ENCODE measurements around the gene FAM216B.
"Not testable (repeated sequence)": the region's sequence is repeated elsewhere in the genome, so short reads cannot be mapped to it uniquely, and the experiment has no call there.

The FAM216B gene

GRCh38 chr13:42781352-42781751 is at the start of gene FAM216B:
Gene FAM216B, plus strand, starts transcription at chr13:42781584. Its CDS starts 2,484 bp downstream, at chr13:42784068.
- DNase-seq: no peak

- no peak for DNase-seq
Measured at GRCh38 chr13:42732073-42732472, 49.3 kb upstream of the FAM216B start.

- no peak for DNase-seq
Measured at GRCh38 chr13:42733046-42733445, 48.3 kb upstream of the FAM216B start.

- DNase-seq: no peak
Measured at GRCh38 chr13:42735010-42735409, 46.4 kb upstream of the FAM216B start.

- DNase-seq: no peak
Measured at GRCh38 chr13:42740753-42741152, 40.6 kb upstream of the FAM216B start.

- no peak for DNase-seq
Measured at GRCh38 chr13:42741914-42742313, 39.5 kb upstream of the FAM216B start.

- no peak for DNase-seq
Measured at GRCh38 chr13:42745655-42746054, 35.7 kb upstream of the FAM216B start.

GRCh38 chr13:42746866-42747265 is 34.5 kb upstream of the FAM216B start:
- no peak for DNase-seq

- no peak for DNase-seq
Measured at GRCh38 chr13:42747399-42747873, 33.9 kb upstream of the FAM216B start.

- no peak for DNase-seq
Measured at GRCh38 chr13:42750794-42751193, 30.6 kb upstream of the FAM216B start.

DNA sequence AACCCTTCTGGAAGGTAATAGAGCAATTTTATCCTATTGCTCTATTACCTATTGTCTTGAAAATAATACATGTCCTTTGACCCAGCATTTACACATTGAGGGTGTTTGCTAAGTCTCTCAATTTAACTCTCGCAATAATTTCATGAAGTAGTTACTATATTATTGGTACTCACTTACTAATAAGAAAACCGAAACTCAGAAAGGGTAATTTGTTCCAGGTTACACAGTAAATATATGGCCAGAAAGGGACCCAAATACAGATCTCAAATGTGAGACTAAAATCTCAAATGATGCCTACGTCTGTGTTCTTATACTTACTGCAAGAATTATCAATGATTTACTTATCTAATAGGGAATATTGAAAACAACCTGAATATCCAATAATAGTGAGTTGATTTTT is 29.7 kb upstream of the FAM216B start:
- DNase-seq: no peak

DNA sequence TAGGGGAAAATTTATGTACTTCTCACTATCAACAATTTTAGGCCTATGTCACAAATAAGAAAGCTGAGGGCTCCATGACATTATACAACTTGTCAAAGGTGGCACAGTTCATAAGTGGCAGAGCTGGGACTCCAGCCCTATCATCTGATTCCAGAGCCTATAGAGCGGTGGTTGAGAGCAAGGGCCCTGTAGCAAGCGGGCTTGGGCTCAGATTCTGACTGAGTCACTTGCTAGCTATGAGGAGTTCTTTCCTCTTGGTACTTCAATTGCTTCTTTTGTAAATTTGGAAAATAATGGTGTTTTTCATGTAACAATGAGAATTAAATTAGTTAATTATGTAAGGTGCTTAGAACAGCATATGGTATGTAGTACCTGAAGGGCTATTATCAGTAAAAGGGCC is 28.7 kb upstream of the FAM216B start:
- DNase-seq: no peak

GRCh38 chr13:42753697-42754096 is 27.7 kb upstream of the FAM216B start:
- no peak for DNase-seq

DNA sequence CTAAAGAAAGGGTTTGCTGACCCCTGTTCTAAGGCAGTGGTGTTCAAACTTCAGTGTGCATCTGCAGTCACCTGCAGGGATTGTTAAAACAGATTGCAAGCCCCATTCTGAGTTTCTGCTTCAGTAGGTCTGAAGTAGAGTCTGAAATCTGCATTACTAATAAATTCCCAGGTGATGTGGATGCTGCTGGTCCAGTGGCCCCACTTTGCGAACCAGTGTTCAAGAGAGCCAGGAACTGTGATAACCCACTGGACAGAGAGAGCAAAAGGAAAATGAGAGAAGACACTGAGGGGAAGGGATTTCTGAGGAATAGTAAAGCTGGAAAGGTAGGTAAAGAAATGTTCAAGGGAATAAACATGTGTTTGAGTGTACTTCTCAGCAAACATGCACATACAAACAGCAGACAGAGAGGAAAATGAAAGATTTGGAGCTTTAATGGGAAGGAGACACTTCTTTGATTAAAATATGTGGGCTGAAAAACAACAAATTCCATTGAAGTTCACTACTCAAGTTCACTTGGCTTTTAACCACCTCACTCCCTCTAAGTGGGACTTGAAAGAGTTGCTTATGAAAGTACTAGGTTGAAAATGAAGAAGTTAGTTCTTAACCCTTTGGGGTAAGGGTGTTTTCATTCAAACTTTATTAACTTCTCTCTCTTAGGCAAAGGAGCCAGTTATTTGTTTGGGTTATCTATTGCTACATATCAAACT is 26.4 kb upstream of the FAM216B start:
- DNase-seq: no peak

DNA sequence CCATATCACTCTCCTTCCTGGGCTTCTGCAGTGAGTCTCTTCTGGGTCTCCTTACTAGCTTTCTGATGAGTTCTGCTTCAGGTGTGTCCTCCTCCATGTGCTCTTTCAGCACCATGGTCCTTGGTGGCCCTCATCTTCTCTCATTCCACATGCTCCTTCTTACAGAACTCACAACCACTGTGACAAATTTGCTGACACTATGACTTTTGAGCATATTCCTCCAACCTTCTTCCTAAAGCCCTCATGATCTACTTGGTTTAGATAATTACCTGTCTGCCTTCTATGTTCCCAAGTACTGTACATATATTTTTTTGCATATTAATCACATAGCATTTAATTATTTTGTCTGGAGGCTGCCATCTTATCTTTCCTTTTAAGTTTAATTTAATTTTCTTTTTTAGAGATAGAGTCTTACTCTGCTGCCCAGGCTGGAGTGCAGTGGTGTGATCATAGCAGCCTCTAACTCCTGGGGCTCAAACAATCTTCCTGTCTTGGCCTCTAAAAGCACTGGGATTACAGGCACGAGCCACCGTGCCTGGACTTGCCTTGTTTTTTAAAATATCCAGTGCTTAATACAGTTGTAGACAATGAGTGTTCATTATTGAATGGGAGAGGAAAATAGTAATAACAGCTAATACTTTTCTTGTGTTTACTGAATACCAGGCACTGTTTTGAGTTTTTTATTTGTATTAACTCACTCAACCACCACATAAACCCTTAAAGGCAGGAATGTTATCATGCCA is 23.5 kb upstream of the FAM216B start:
- DNase-seq: no peak

GRCh38 chr13:42758515-42758914 is 22.9 kb upstream of the FAM216B start:
- no peak for DNase-seq

DNA sequence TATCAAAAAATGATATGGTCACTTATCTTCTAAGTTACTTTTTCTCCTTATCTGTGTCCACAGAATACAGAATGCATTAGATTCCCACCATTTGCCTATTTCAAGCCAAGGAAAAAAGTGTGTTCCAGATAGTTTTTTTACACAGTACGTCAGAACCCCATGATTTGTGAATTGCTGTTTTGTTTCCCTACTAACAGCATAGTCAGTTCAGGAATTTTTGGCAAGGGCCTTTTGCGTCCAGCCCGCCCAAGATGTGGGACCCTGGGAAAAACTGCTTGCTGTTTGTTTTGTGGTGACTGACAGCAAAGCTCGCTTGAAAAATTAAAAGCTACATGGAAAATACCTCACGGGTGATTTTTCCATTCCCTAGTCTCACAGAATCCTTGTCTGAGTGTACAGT is 20.4 kb upstream of the FAM216B start:
- DNase-seq: no peak

DNA sequence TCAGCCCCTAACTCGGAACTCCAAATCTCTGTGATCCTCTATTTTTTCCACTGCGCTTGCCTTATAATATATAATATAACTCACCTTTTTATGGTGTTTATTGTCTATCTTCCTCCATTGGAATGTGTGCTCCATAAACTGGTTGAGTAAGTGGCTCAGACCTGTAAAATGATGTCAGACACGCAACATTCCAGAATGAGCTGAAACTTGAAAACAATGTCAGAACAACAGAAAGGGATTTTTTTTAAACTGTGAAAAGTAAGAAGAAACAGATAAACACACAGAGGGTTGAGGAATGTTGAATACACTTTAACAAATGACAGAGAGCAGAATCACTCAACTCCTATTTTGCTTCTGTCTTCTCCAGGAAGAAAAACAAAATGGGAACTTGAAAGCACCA is 19.1 kb upstream of the FAM216B start:
- no peak for DNase-seq

GRCh38 chr13:42762917-42763316 is 18.5 kb upstream of the FAM216B start:
- no peak for DNase-seq

DNA sequence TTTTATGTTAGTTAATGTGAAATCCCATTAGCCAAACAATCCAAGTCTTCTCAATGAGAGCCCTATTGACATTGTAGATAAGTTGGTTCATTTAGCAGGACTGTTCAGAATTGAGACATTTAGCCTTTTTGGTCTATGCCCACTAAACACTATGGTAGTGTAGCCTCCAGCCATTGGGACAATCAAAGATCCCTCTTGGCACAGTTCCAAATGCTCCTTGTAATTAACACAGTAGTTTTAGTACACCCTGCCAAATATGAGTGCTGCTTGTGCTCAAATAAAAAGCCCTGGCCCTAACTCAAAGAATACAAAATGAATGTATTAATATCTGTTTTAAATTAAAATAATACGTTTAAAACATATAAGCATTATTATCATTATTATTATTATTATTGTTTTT is 15.4 kb upstream of the FAM216B start:
- DNase-seq: no peak

DNA sequence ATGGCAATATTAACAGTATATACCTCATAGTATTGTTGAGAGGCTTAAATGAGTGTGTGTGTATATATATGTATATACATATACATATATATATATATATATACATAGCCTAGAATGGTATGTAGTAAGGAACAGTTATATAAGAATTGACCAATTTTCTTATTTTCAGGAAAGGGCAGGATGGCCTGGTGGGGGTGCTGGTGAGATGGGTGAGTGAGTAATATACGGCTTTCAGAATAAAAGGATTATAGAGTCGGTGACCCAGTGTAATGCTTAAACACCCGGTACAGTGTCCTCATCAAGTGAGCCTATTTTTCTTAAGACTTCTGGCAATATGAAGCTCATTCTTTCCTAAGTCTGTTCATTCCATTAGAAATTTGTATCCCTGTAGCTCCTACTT is 11.7 kb upstream of the FAM216B start:
- no peak for DNase-seq

- not testable (repeated sequence) for DNase-seq
Measured at GRCh38 chr13:42776558-42776957, 4.8 kb upstream of the FAM216B start.

- DNase-seq: no peak
Measured at GRCh38 chr13:42777467-42777866, 3.9 kb upstream of the FAM216B start.

DNA sequence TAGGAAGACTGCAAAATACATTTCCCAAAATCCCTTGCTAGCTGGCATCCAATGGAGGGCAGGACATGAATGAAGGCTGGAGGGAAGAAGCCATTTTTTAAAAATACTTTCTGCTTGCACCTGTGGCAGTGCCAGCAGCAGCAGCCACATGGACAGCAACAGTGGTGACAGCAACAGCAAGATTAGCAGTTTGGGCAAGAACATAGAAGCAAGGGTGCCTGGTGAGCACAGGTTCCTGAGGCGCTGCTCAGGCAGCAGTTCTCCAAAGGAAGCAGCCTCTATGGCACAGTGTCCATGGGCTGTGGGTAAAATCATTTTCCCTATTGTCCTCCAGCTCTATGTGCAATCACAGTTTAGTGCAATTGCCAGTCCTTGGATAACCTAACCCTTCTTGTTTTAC is 1.3 kb upstream of the FAM216B start:
- no peak for DNase-seq

- DNase-seq: no peak
Measured at GRCh38 chr13:42786715-42787114, 5.3 kb downstream of the FAM216B start.
